AG04450 (cell line): Measurements from ENCODE around the gene NLRC5. TPM values are rescaled to one million over a fixed set of nuclear protein-coding genes. Genes with fewer than 3 reads are reported as not detected.

Experiments
- CTCF ChIA-PET: fragments of 300-600, 350-600 bp; formaldehyde crosslinking; extraction: SDS; loops from one replicate; lab custom pipeline; 2022; ENCODE audit warnings: antibody characterized with exemption, inconsistent platforms; lab: Charles Lee
- POLR2A ChIA-PET: fragments of 350-600 bp; formaldehyde crosslinking; extraction: SDS; loops from one replicate; lab custom pipeline; 2021; ENCODE audit warnings: antibody characterized with exemption, inconsistent platforms; lab: Yijun Ruan, JAX
- DNase-seq: peaks from one replicate; pipeline ENCODE4 v3.0.0-alpha.2; 2011; ENCODE audit warnings: low read depth, low spot score
- H3K27ac ChIP-seq: one replicate; pipeline ENCODE4 v1.5.1; 2012; ENCODE audit warnings: low read depth, low read length, control low read depth
- H3K27me3 ChIP-seq: one replicate; pipeline ENCODE4 v1.6.0; 2012; ENCODE audit warnings: low read length; ENCODE audit not compliant: control insufficient read depth, insufficient read depth
- H3K4me3 ChIP-seq: 2 replicates; pipeline ENCODE4 v1.5.1; 2011; ENCODE audit warnings: mild to moderate bottlenecking, low read depth, low read length, control low read depth
- H3K9me3 ChIP-seq: 2 replicates; pipeline ENCODE4 v1.5.1; 2012; ENCODE audit warnings: low read length; ENCODE audit not compliant: control insufficient read depth, insufficient read depth
- CTCF ChIP-seq: IDR thresholded peaks from 2 replicates; pipeline ENCODE4 v1.5.1; 2011; ENCODE audit warnings: low read depth, low read length, control low read depth, inconsistent platforms
- polyA plus RNA-seq: library from polyadenylated mRNA; depleted of rRNA; stranded (reverse); fragments of >200 nt; gene quantifications from 2 replicates; pipeline ENCODE4 v1.2.3, GENCODE V29; 2011

The NLRC5 gene
- polyA plus RNA-seq, 1 experiment: 9.2 TPM

- Histone ChIP-seq H3K27me3 (no peaks in the 10 kb centered on the region), H3K4me3 (no peak overlapping the region), H3K9me3 (no peaks in the 10 kb centered on the region), H3K27ac (no peak overlapping the region)
- ChIA-PET POLR2A (no interaction called here), CTCF (no interaction called here)
- TF ChIP-seq CTCF: no peak
- DNase-seq: no peak
These were observed 30.4 kb downstream of the NLRC5 start for GRCh38 chr16:57019746-57020145.

GRCh38 chr16:57020651-57021050 is 31.3 kb downstream of the NLRC5 start:
- DNase-seq: no peak
- no peak for TF ChIP-seq CTCF
- ChIA-PET POLR2A (no interaction called here), CTCF (interaction anchor here (0.6 kb wide), 1 partner anchor 18 kb away, joined by 3 read pairs; no protein-coding TSS in a partner anchor)
- Histone ChIP-seq H3K4me3 (no peak overlapping the region), H3K27me3 (no peaks in the 10 kb centered on the region), H3K27ac (no peak overlapping the region), H3K9me3 (no peaks in the 10 kb centered on the region)

GRCh38 chr16:57021757-57022156 is 32.4 kb downstream of the NLRC5 start:
- Histone ChIP-seq H3K27me3 (no peaks in the 10 kb centered on the region), H3K4me3 (no peak overlapping the region), H3K9me3 (no peaks in the 10 kb centered on the region), H3K27ac (no peak overlapping the region)
- TF ChIP-seq CTCF: no peak
- DNase-seq: no peak
- ChIA-PET CTCF (no interaction called here), POLR2A (no interaction called here)

GRCh38 chr16:57022445-57022844 is 33.1 kb downstream of the NLRC5 start:
- no peaks in the 10 kb centered on the region for H3K9me3 ChIP-seq
- ChIA-PET CTCF (no interaction called here), POLR2A (no interaction called here)
- TF ChIP-seq CTCF: no peak
- H3K4me3 ChIP-seq: no peak overlapping the region
- H3K27me3 ChIP-seq: no peaks in the 10 kb centered on the region
- H3K27ac ChIP-seq: no peak overlapping the region
- no peak for DNase-seq

- ChIA-PET CTCF (interaction anchor here (0.6 kb wide), 1 partner anchor 157 kb away, joined by 3 read pairs; no protein-coding TSS in a partner anchor), POLR2A (no interaction called here)
- Histone ChIP-seq H3K27ac (no peak overlapping the region), H3K27me3 (no peaks in the 10 kb centered on the region), H3K4me3 (no peak overlapping the region), H3K9me3 (no peaks in the 10 kb centered on the region)
- DNase-seq: no peak
- TF ChIP-seq CTCF: no peak
These were observed 34.3 kb downstream of the NLRC5 start for GRCh38 chr16:57023541-57024249.
